OCI-LY1 (cell line): ENCODE results near the gene MRPL3.

Source experiments
- CTCF ChIP-seq: fragments of 200-600 bp; sonication (generic), shearing (Covaris generic); IDR thresholded peaks from 2 replicates; pipeline ENCODE4 v1.5.1; 2017; ENCODE audit warnings: mild to moderate bottlenecking, antibody characterized with exemption, low read length, moderate library complexity, mixed read lengths
- EZH2 ChIP-seq: fragments of 200-600 bp; sonication (generic), shearing (Covaris generic); IDR thresholded peaks from 2 replicates; pipeline ENCODE4 v1.8.0; 2017; ENCODE audit warnings: borderline replicate concordance, mixed run types, mild to moderate bottlenecking, antibody characterized with exemption, low read length, moderate library complexity, mixed read lengths

- TF ChIP-seq CTCF (no peak), EZH2 (no peak)
Measured at GRCh38 chr3:131518680-131519079, 15.9 kb upstream of the MRPL3 start.
